ENCODE results near the gene SLC1A2.

Gene SLC1A2

GRCh38 chr11:35330931-35331330 lies 88.4 kb downstream of the SLC1A2 start:
- no peak overlapping the region for H3K27ac ChIP-seq
- H3K4me1 ChIP-seq (ENCODE audit: control insufficient read depth in 1 of 2, insufficient read depth in 1 of 2, low read depth in 1 of 2, low read length in 1 of 2), result no peaks in the 10 kb centered on the region
- H3K4me3 ChIP-seq (ENCODE audit: low read depth in 1 of 2, low read length in 1 of 2), result no peak overlapping the region
- no peaks in the 10 kb centered on the region for H3K27me3 ChIP-seq
- H3K9me3 ChIP-seq, result no peaks in the 10 kb centered on the region
- H3K36me3 ChIP-seq, result no peaks in the 10 kb centered on the region
- TF ChIP-seq CTCF (IDR thresholded peaks at IDR 0.05), result no peak

- H3K4me3 ChIP-seq (ENCODE audit: low read depth in 1 of 2, low read length in 1 of 2), result no peak overlapping the region
- H3K27me3 ChIP-seq, result no peaks in the 10 kb centered on the region
- no peak overlapping the region for H3K27ac ChIP-seq
- no peaks in the 10 kb centered on the region for H3K36me3 ChIP-seq
- no peaks in the 10 kb centered on the region for H3K4me1 ChIP-seq (ENCODE audit: control insufficient read depth in 1 of 2, insufficient read depth in 1 of 2, low read depth in 1 of 2, low read length in 1 of 2)
- no peak for TF ChIP-seq CTCF (IDR thresholded peaks at IDR 0.05)
- H3K9me3 ChIP-seq, result no peaks in the 10 kb centered on the region
Observed at GRCh38 chr11:35330156-35330889, 89.0 kb downstream of the SLC1A2 start.

- no peaks in the 10 kb centered on the region for H3K36me3 ChIP-seq
- H3K27ac ChIP-seq, result no peak overlapping the region
- no peaks in the 10 kb centered on the region for H3K9me3 ChIP-seq
- no peaks in the 10 kb centered on the region for H3K27me3 ChIP-seq
- TF ChIP-seq CTCF (IDR thresholded peaks at IDR 0.05), result no peak
- no peaks in the 10 kb centered on the region for H3K4me1 ChIP-seq (ENCODE audit: control insufficient read depth in 1 of 2, insufficient read depth in 1 of 2, low read depth in 1 of 2, low read length in 1 of 2)
- H3K4me3 ChIP-seq (ENCODE audit: low read depth in 1 of 2, low read length in 1 of 2), result no peak overlapping the region
Observed at GRCh38 chr11:35327829-35328228, 91.5 kb downstream of the SLC1A2 start.

- Histone ChIP-seq H3K4me1 (ENCODE audit: control insufficient read depth in 1 of 2, insufficient read depth in 1 of 2, low read depth in 1 of 2, low read length in 1 of 2) (no peaks in the 10 kb centered on the region), H3K27ac (no peak overlapping the region), H3K36me3 (no peaks in the 10 kb centered on the region), H3K4me3 (ENCODE audit: low read depth in 1 of 2, low read length in 1 of 2) (no peak overlapping the region), H3K9me3 (no peaks in the 10 kb centered on the region), H3K27me3 (no peaks in the 10 kb centered on the region)
- no peak for TF ChIP-seq CTCF (IDR thresholded peaks at IDR 0.05)
Observed at GRCh38 chr11:35326266-35326879, 93.0 kb downstream of the SLC1A2 start.

GRCh38 chr11:35324981-35325380 lies 94.4 kb downstream of the SLC1A2 start:
- no peak for TF ChIP-seq CTCF (IDR thresholded peaks at IDR 0.05)
- Histone ChIP-seq H3K4me1 (ENCODE audit: control insufficient read depth in 1 of 2, insufficient read depth in 1 of 2, low read depth in 1 of 2, low read length in 1 of 2) (no peaks in the 10 kb centered on the region), H3K27ac (no peak overlapping the region), H3K27me3 (no peaks in the 10 kb centered on the region), H3K9me3 (no peaks in the 10 kb centered on the region), H3K36me3 (no peaks in the 10 kb centered on the region), H3K4me3 (ENCODE audit: low read depth in 1 of 2, low read length in 1 of 2) (no peak overlapping the region)
